ENCODE measurements around the gene FRMPD1.

GRCh38 chr9:37660691-37661090, 9.9 kb downstream of the FRMPD1 start:
- TF ChIP-seq POLR2A (IDR thresholded peaks at IDR 0.05) (no peak), CTCF (IDR thresholded peaks at IDR 0.05) (no peak)

Data from adrenal gland (tissue), 5 donors.